Hepatocyte (in vitro differentiated cells): ENCODE measurements around the gene ZNF630. TPM values are rescaled to one million over a fixed set of nuclear protein-coding genes. Genes with fewer than 3 reads are reported as not detected.

Source experiments
- DNase-seq: peaks from one replicate; pipeline ENCODE4 v3.0.0-alpha.2; 2016; ENCODE audit warnings: low spot score
- H2AFZ ChIP-seq: fragments of 200-600 bp; sonication (generic); 2 replicates; pipeline ENCODE4 v1.6.0; 2016; ENCODE audit warnings: antibody characterized with exemption, mild to moderate bottlenecking
- H3K27ac ChIP-seq: fragments of 200-600 bp; sonication (generic); 2 replicates; pipeline ENCODE4 v1.5.1; 2016; ENCODE audit warnings: mild to moderate bottlenecking
- H3K27me3 ChIP-seq: fragments of 200-600 bp; sonication (generic); 2 replicates; pipeline ENCODE4 v1.6.1; 2016
- H3K36me3 ChIP-seq: fragments of 200-600 bp; sonication (generic); replicated peaks from 2 replicates; pipeline ENCODE4 v1.5.1; 2016; ENCODE audit warnings: low read depth; ENCODE audit not compliant: insufficient read depth
- H3K4me1 ChIP-seq: fragments of 200-600 bp; sonication (generic); 2 replicates; pipeline ENCODE4 v1.5.1; 2016; ENCODE audit warnings: mild to moderate bottlenecking, moderate library complexity; ENCODE audit not compliant: insufficient read depth
- H3K4me2 ChIP-seq: fragments of 200-600 bp; sonication (generic); 2 replicates; pipeline ENCODE4 v1.6.0; 2016
- H3K4me3 ChIP-seq: fragments of 200-600 bp; sonication (generic); 2 replicates; pipeline ENCODE4 v1.5.1; 2016; ENCODE audit warnings: mild to moderate bottlenecking
- H3K79me2 ChIP-seq: fragments of 200-600 bp; sonication (generic); 2 replicates; pipeline ENCODE4 v1.6.0; 2017; ENCODE audit warnings: mild to moderate bottlenecking
- H3K9me2 ChIP-seq: fragments of 200-600 bp; sonication (generic); replicated peaks from 2 replicates; pipeline ENCODE4 v1.6.0; 2017; ENCODE audit warnings: mild to moderate bottlenecking; ENCODE audit not compliant: insufficient read depth
- H3K9me3 ChIP-seq: fragments of 200-600 bp; sonication (generic); 2 replicates; pipeline ENCODE4 v1.5.1; 2016; ENCODE audit warnings: low read depth, mild to moderate bottlenecking
- H4K20me1 ChIP-seq: fragments of 200-600 bp; sonication (generic); 2 replicates; pipeline ENCODE4 v1.6.0; 2016; ENCODE audit warnings: mild to moderate bottlenecking; ENCODE audit not compliant: insufficient read depth, poor library complexity, severe bottlenecking
- EZH2 ChIP-seq: fragments of 200-600 bp; sonication (generic); IDR thresholded peaks from 2 replicates; pipeline ENCODE4 v1.6.1; 2016; ENCODE audit warnings: antibody characterized with exemption, mild to moderate bottlenecking, borderline replicate concordance
- EZH2phosphoT487 ChIP-seq: fragments of 200-600 bp; sonication (generic); IDR thresholded peaks from one replicate; pipeline ENCODE4 v1.6.1; 2018; ENCODE audit warnings: antibody characterized with exemption, mild to moderate bottlenecking, low read depth, moderate library complexity; ENCODE audit not compliant: unreplicated experiment, severe bottlenecking
- WGBS: methylation state at CpG from one replicate; pipeline ENCODE4 v1.1.6; 2016; ENCODE audit warnings: low lambda C conversion rate; ENCODE audit errors: missing lambda C conversion rate; 5-methylcytosine and 5-hydroxymethylcytosine counted together
- polyA plus RNA-seq: library from polyadenylated mRNA; unstranded; fragments of >200 nt; fragmentation: Nextera tagmentation; extraction: Ambion mirVana; gene quantifications from 2 replicates; pipeline ENCODE4 v1.2.1, GENCODE V29; 2016
- total RNA-seq: library from RNA; depleted of rRNA; stranded (reverse); fragments of >200 nt; gene quantifications from 2 replicates; pipeline ENCODE4 v1.2.3, GENCODE V29; 2014
- TF ChIP-seq, protein P1 (sequence below): fragments of 200-600 bp; sonication (generic); IDR thresholded peaks from 2 replicates; pipeline ENCODE4 v1.5.1; 2016; ENCODE audit warnings: antibody characterized with exemption, mild to moderate bottlenecking; ENCODE audit not compliant: poor library complexity

Gene ZNF630
- total RNA-seq: 2.8 and 3.7 TPM in 2 replicates
- 0.53 and 1.5 TPM in 2 replicates for polyA plus RNA-seq

DNA sequence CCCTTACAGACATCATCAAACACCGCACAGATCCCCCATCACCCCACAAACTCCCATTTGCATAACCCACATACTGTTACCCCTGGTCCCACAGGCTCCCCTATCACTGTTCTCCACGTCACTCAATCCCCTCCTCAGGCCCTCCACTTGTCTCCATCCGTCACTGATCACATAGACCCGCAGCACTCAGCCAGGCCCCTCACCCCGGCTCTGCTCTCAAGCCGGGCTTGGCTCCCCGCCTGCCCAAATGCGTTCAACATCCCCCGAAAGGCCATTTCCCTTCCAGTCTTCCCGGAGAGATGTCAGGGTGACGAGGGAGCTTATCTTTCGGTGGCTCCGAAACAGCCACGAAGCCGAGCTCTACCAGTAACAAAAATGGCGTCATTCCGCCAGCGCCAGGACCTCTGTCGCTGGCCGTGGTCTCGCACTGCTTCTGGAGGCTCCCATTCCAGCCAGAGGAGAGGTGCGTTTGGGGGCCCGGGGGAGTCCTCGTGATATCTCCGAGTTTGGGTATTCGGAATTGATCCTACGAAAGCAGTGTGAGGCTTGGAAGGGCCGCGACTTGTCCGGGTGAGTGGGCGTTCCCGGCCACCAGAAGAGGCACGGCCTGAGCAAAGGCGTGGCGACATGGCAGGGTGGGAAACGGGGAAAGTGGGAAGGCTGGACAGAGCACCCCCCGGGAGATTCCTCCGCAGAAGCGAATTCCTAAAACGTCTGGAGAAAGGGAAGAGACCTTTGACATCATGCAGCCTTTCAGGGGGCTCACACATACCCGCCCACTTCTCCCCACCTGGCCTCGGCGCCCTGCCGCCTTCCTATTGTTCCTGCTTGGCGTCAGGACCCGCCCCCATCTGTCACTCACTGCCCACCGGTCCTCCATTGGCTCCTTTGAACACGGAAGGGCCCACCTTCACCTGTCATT is at the start of gene ZNF630:
Gene ZNF630 (minus strand): TSS at position 577 of the 922 bp plus-strand sequence. CDS start 4,754 bp downstream, outside the sequence.
- Histone ChIP-seq H4K20me1 (no peaks in the 10 kb centered on the region), H3K79me2 (peaks cover 3% of the 10 kb centered on the region), H3K4me3 (peak within 1 kb of the TSS; percentile 75), H3K4me1 (no peaks in the 10 kb centered on the region), H3K27ac (peak within 1 kb of the TSS; percentile 97), H3K9me3 (no peaks in the 10 kb centered on the region), H3K27me3 (no peaks in the 10 kb centered on the region), H2AFZ (peak within 1 kb of the TSS; percentile 81), H3K9me2 (no peaks in the 10 kb centered on the region), H3K4me2 (peak within 1 kb of the TSS; percentile 80), H3K36me3 (no peaks in the 10 kb centered on the region)
- DNase-seq: peak; percentile 82
- WGBS: 53% methylated on average over 45 of the region's 48 CpGs
- no peak for TF ChIP-seq EZH2
- TF ChIP-seq, protein P1, sequence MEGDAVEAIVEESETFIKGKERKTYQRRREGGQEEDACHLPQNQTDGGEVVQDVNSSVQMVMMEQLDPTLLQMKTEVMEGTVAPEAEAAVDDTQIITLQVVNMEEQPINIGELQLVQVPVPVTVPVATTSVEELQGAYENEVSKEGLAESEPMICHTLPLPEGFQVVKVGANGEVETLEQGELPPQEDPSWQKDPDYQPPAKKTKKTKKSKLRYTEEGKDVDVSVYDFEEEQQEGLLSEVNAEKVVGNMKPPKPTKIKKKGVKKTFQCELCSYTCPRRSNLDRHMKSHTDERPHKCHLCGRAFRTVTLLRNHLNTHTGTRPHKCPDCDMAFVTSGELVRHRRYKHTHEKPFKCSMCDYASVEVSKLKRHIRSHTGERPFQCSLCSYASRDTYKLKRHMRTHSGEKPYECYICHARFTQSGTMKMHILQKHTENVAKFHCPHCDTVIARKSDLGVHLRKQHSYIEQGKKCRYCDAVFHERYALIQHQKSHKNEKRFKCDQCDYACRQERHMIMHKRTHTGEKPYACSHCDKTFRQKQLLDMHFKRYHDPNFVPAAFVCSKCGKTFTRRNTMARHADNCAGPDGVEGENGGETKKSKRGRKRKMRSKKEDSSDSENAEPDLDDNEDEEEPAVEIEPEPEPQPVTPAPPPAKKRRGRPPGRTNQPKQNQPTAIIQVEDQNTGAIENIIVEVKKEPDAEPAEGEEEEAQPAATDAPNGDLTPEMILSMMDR: no peak
- no peak for TF ChIP-seq EZH2phosphoT487

DNA sequence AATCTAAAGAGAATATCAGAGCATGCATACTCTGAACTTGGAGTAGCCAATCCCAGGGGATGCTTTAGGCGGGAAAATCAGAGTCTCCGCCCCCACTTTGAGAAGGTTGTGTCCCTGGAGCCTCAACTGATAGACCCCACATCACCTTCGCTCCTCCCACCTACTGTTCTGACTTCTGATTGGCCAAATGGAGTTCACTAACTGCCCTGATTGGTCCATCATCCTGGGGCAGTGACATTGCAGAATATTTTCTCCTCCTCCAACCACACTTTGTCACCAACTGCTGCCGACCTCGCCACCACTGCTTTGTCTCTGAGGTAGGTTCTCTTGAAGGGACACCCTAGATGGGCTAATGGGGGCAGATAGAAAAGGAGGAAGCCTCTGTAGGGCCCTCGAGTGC is 36.3 kb upstream of the ZNF630 start:
- H3K27me3 ChIP-seq: no peaks in the 10 kb centered on the region
- H3K36me3 ChIP-seq: no peaks in the 10 kb centered on the region
- no peaks in the 10 kb centered on the region for H3K9me2 ChIP-seq
- no peaks in the 10 kb centered on the region for H3K9me3 ChIP-seq
- H3K27ac ChIP-seq: no peak overlapping the region
- WGBS: 67% methylated on average over 6 of the region's 6 CpGs
- no peaks in the 10 kb centered on the region for H4K20me1 ChIP-seq
- no peaks in the 10 kb centered on the region for H3K79me2 ChIP-seq
- H2AFZ ChIP-seq: no peak overlapping the region
- no peak for TF ChIP-seq EZH2phosphoT487
- no peak for TF ChIP-seq EZH2
- TF ChIP-seq, protein P1: no peak
- no peak overlapping the region for H3K4me3 ChIP-seq
- no peaks in the 10 kb centered on the region for H3K4me1 ChIP-seq
- no peak for DNase-seq
- H3K4me2 ChIP-seq: no peak overlapping the region

DNA sequence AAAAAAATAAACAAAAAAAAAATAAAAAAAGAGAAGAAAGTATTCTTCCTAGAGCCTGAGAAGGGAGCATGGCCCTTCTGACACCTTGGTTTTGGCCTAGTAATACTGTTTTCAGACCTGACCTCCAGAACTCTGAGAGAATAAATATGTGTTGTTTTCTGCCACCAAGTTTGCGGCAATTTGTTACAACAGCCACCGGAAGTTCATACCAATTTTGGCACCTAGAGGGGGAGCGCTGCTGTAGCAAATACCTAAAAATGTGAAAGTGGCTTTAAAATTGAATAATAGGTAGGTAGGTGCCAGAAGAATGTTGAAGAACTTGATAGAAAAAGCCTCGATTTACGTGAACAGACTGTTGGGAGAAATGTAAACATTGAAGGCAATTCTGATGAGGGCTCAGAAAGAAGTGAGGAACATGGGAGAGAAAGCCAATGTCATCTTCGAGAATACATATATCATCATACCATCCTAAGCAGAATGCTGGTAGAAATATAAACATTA is 31.5 kb upstream of the ZNF630 start:
- Histone ChIP-seq H3K36me3 (no peaks in the 10 kb centered on the region), H3K9me2 (no peaks in the 10 kb centered on the region), H2AFZ (no peak overlapping the region), H3K4me3 (no peak overlapping the region), H4K20me1 (no peaks in the 10 kb centered on the region), H3K4me1 (no peaks in the 10 kb centered on the region), H3K4me2 (no peak overlapping the region), H3K79me2 (no peaks in the 10 kb centered on the region), H3K27me3 (no peaks in the 10 kb centered on the region), H3K27ac (no peak overlapping the region), H3K9me3 (no peaks in the 10 kb centered on the region)
- 87% methylated on average over 6 of the region's 6 CpGs for WGBS
- TF ChIP-seq EZH2phosphoT487 (no peak), EZH2 (no peak)
- TF ChIP-seq, protein P1: no peak
- DNase-seq: no peak
